T-cell (primary cell): Measurements from ENCODE around the gene JPH2. TPM values are rescaled to one million over a fixed set of nuclear protein-coding genes. Genes with fewer than 3 reads are reported as not detected.

ENCODE experiments used
- ATAC-seq, 4 experiments: fragments of 200-7000 bp in 3 of 4; fragments of 150-1000 bp in 1 of 4; cut with Tn5 transposase; replicated peaks in 1 of 4; 1 replicate in 3 of 4; 2 replicates in 1 of 4; pipeline ENCODE4 v1.10.0; 2021; ENCODE audit warnings: moderate library complexity in 3 of 4, mild to moderate bottlenecking in 2 of 4, moderate number of reproducible peaks in 1 of 4
- CTCF ChIA-PET, 2 donors: fragments of 300-600 bp; sonication (Branson Sonifier 250); formaldehyde crosslinking; loops; one replicate each; lab custom pipeline; 2022; ENCODE audit warnings: antibody characterized with exemption in 2 of 2; lab: Charles Lee
- POLR2A ChIA-PET, 2 donors: fragments of 300-600 bp; sonication (Branson Sonifier 250); formaldehyde crosslinking; loops; one replicate each; lab custom pipeline; 2022; ENCODE audit warnings: antibody characterized with exemption in 2 of 2; lab: Charles Lee
- DNase-seq, 35 experiments: peaks; one replicate each; pipeline versions ENCODE4 v3.0.0 to v3.0.0-alpha.2; 2013 to 2023
- H3K27ac ChIP-seq: one replicate; pipeline ENCODE4 v1.5.1; 2013; ENCODE audit warnings: low read length
- H3K27me3 ChIP-seq, 2 experiments: replicated peaks in 1 of 2; 1 replicate in 1 of 2; 2 replicates in 1 of 2; pipeline versions ENCODE4 v1.6.1 to v1.7.0; 2013; ENCODE audit warnings: low read length in 1 of 2, mixed read lengths in 1 of 2; ENCODE audit not compliant: control insufficient read depth in 2 of 2, insufficient read depth in 2 of 2; ENCODE audit errors: extremely low read depth in 1 of 2
- H3K36me3 ChIP-seq, 2 donors: 1 replicate in 1 of 2; 2 replicates in 1 of 2; pipeline versions ENCODE4 v1.6.1 to v1.7.0; 2013; ENCODE audit warnings: low read length in 1 of 2; ENCODE audit not compliant: control insufficient read depth in 2 of 2, insufficient read depth in 1 of 2; ENCODE audit errors: extremely low read depth in 1 of 2
- H3K4me1 ChIP-seq, 2 experiments: 1 replicate in 1 of 2; 2 replicates in 1 of 2; pipeline versions ENCODE4 v1.6.1 to v1.7.0; 2013; ENCODE audit warnings: low read length in 2 of 2, mixed read lengths in 1 of 2; ENCODE audit not compliant: insufficient read depth in 2 of 2, control insufficient read depth in 1 of 2; ENCODE audit errors: extremely low read depth in 1 of 2
- H3K4me3 ChIP-seq, 2 donors: 1 replicate in 1 of 2; 2 replicates in 1 of 2; pipeline versions ENCODE4 v1.5.1 to v1.7.0; 2013; ENCODE audit warnings: mild to moderate bottlenecking in 2 of 2, low read length in 1 of 2, moderate library complexity in 1 of 2; ENCODE audit not compliant: control insufficient read depth in 1 of 2; ENCODE audit errors: extremely low read depth in 1 of 2
- H3K9me3 ChIP-seq: 2 replicates; pipeline ENCODE4 v1.7.0; 2013
- H3K27ac Mint-ChIP-seq, 2 donors: one replicate each; pipeline ENCODE4 v1.8.0; 2020 to 2021; ENCODE audit warnings: mild to moderate bottlenecking in 2 of 2, mixed read lengths in 2 of 2
- H3K27me3 Mint-ChIP-seq, 2 donors: one replicate each; pipeline ENCODE4 v1.8.0; 2021 to 2022; ENCODE audit warnings: mixed read lengths in 2 of 2
- H3K36me3 Mint-ChIP-seq: one replicate; pipeline ENCODE4 v1.8.0; 2021; ENCODE audit warnings: mixed read lengths
- H3K4me1 Mint-ChIP-seq, 3 donors: one replicate each; pipeline ENCODE4 v1.8.0; 2020 to 2022; ENCODE audit warnings: mixed read lengths in 3 of 3, mild to moderate bottlenecking in 1 of 3
- H3K4me3 Mint-ChIP-seq, 3 donors: one replicate each; pipeline ENCODE4 v1.8.0; 2020 to 2022; ENCODE audit warnings: mild to moderate bottlenecking in 3 of 3, mixed read lengths in 3 of 3, moderate library complexity in 3 of 3
- H3K9me3 Mint-ChIP-seq, 3 donors: one replicate each; pipeline ENCODE4 v1.8.0; 2020 to 2022; ENCODE audit warnings: mixed read lengths in 3 of 3
- WGBS: methylation state at CpG from one replicate; pipeline ENCODE4 v1.1.5; 2013; ENCODE audit warnings: missing lambda C conversion rate; ENCODE audit not compliant: insufficient coverage; 5-methylcytosine and 5-hydroxymethylcytosine counted together
- total RNA-seq, 35 experiments: library from RNA in 6 of 35; stranded (reverse) in 6 of 35; fragments of 120-200 nt in 1 of 35; gene quantifications; one replicate each; pipeline versions ENCODE4 v1.2.1 to v1.2.4 and lab custom pipeline; 2013 to 2026

The JPH2 gene
- total RNA-seq, 5 donors from 2014 or later (not counting 1 experiment from before 2014, with no cell fraction given), result 0.06 to 0.15 (median 0.09) TPM; not detected in 2

GRCh38 chr20:44182135-44182765 is 4.7 kb downstream of the JPH2 start:
- DNase-seq (no peak), ATAC-seq (no peak)
- POLR2A ChIA-PET, result interaction anchor here in 1 of 2 donors (0.6 kb wide), 1 partner anchor 319 kb away, joined by 3 read pairs; no protein-coding TSS in a partner anchor
- Histone ChIP-seq H3K27ac (no peak overlapping the region), H3K9me3 (no peaks in the 10 kb centered on the region), H3K36me3 (no peaks in the 10 kb centered on the region), H3K27me3 (peaks cover 13 to 60% of the 10 kb centered on the region in 2 experiments), H3K4me3 (no peak overlapping the region), H3K4me1 (peaks cover 0 to 9% of the 10 kb centered on the region in 2 experiments)
- 58% methylated on average over 8 of the region's 13 CpGs for WGBS
- Mint-ChIP-seq H3K36me3 (no peaks in the 10 kb centered on the region), H3K27me3 (peaks cover 50 to 55% of the 10 kb centered on the region in 2 donors), H3K4me3 (no peak overlapping the region), H3K27ac (no peak overlapping the region), H3K4me1 (peaks cover 5 to 8% (median 6%) of the 10 kb centered on the region in 3 donors), H3K9me3 (no peaks in the 10 kb centered on the region)
- CTCF ChIA-PET, result no interaction called here

GRCh38 chr20:44181611-44182010 is 5.4 kb downstream of the JPH2 start:
- H3K9me3 Mint-ChIP-seq, result no peaks in the 10 kb centered on the region
- no peak for ATAC-seq
- no peak overlapping the region for H3K4me3 Mint-ChIP-seq
- peaks cover under 1 to 4% (median 3%) of the 10 kb centered on the region in 3 donors for H3K4me1 Mint-ChIP-seq
- Histone ChIP-seq H3K27ac (no peak overlapping the region), H3K4me3 (no peak overlapping the region), H3K4me1 (peaks cover 0 to 3% of the 10 kb centered on the region in 2 experiments), H3K27me3 (peaks cover 12 to 60% of the 10 kb centered on the region in 2 experiments), H3K9me3 (no peaks in the 10 kb centered on the region), H3K36me3 (no peaks in the 10 kb centered on the region)
- POLR2A ChIA-PET, result no interaction called here
- H3K27ac Mint-ChIP-seq, result no peak overlapping the region
- CTCF ChIA-PET, result no interaction called here
- 74% methylated on average over 5 of the region's 11 CpGs for WGBS
- DNase-seq, result no peak
- H3K27me3 Mint-ChIP-seq, result peaks cover 47 to 53% of the 10 kb centered on the region in 2 donors
- H3K36me3 Mint-ChIP-seq, result no peaks in the 10 kb centered on the region

- 8% methylated on average over 3 of the region's 9 CpGs for WGBS
- Mint-ChIP-seq H3K36me3 (no peaks in the 10 kb centered on the region), H3K27me3 (peaks cover 44 to 48% of the 10 kb centered on the region in 2 donors), H3K9me3 (no peaks in the 10 kb centered on the region), H3K4me3 (no peak overlapping the region), H3K4me1 (no peaks in the 10 kb centered on the region), H3K27ac (no peak overlapping the region)
- Histone ChIP-seq H3K27ac (no peak overlapping the region), H3K9me3 (no peaks in the 10 kb centered on the region), H3K4me3 (no peak overlapping the region), H3K36me3 (no peaks in the 10 kb centered on the region), H3K4me1 (no peaks in the 10 kb centered on the region), H3K27me3 (peaks cover 12 to 57% of the 10 kb centered on the region in 2 experiments)
- CTCF ChIA-PET, result interaction anchor here in 1 of 2 donors (0.6 kb wide), 1 partner anchor 9 kb away, joined by 3 read pairs; no protein-coding TSS in a partner anchor
- POLR2A ChIA-PET, result no interaction called here
- no peak for DNase-seq
- ATAC-seq, result no peak
These were observed 6.2 kb downstream of the JPH2 start for GRCh38 chr20:44180814-44181213.

- POLR2A ChIA-PET, result no interaction called here
- no peak for ATAC-seq
- H3K27ac Mint-ChIP-seq, result no peak overlapping the region
These were observed 10.0 kb downstream of the JPH2 start for GRCh38 chr20:44176833-44177534.

GRCh38 chr20:44174996-44175765 is 11.8 kb downstream of the JPH2 start:
- ChIA-PET CTCF (no interaction called here), POLR2A (no interaction called here)
- no peak overlapping the region for H3K4me3 Mint-ChIP-seq
- H3K27me3 Mint-ChIP-seq, result peaks cover 34 to 45% of the 10 kb centered on the region in 2 donors
- Histone ChIP-seq H3K9me3 (no peaks in the 10 kb centered on the region), H3K27ac (no peak overlapping the region), H3K4me1 (no peaks in the 10 kb centered on the region), H3K27me3 (peaks cover 13 to 45% of the 10 kb centered on the region in 2 experiments), H3K36me3 (no peaks in the 10 kb centered on the region), H3K4me3 (no peak overlapping the region)
- no peaks in the 10 kb centered on the region for H3K9me3 Mint-ChIP-seq
- 87% methylated on average over 9 of the region's 13 CpGs for WGBS
- no peak for DNase-seq
- H3K36me3 Mint-ChIP-seq, result no peaks in the 10 kb centered on the region
- ATAC-seq, result no peak
- no peaks in the 10 kb centered on the region for H3K4me1 Mint-ChIP-seq
- no peak overlapping the region for H3K27ac Mint-ChIP-seq

More at GRCh38 chr20:44176833-44177534, 10.0 kb downstream of the JPH2 start:
- no peaks in the 10 kb centered on the region for H3K9me3 ChIP-seq
- Mint-ChIP-seq H3K4me3 (no peak overlapping the region), H3K4me1 (no peaks in the 10 kb centered on the region), H3K36me3 (no peaks in the 10 kb centered on the region), H3K27me3 (peaks cover 34 to 45% of the 10 kb centered on the region in 2 donors), H3K9me3 (no peaks in the 10 kb centered on the region)
- no peak for DNase-seq
- H3K27ac ChIP-seq, result no peak overlapping the region
- no peak overlapping the region for H3K4me3 ChIP-seq
- H3K4me1 ChIP-seq, result no peaks in the 10 kb centered on the region
- 78% methylated on average over 10 of the region's 14 CpGs for WGBS
- peaks cover 9 to 48% of the 10 kb centered on the region in 2 experiments for H3K27me3 ChIP-seq
- H3K36me3 ChIP-seq, result no peaks in the 10 kb centered on the region
- CTCF ChIA-PET, result no interaction called here

- no peaks in the 10 kb centered on the region for H3K36me3 Mint-ChIP-seq
- no peaks in the 10 kb centered on the region for H3K4me1 Mint-ChIP-seq
- H3K4me3 ChIP-seq, result no peak overlapping the region
- H3K4me1 ChIP-seq, result no peaks in the 10 kb centered on the region
- H3K27ac Mint-ChIP-seq, result no peak overlapping the region
- H3K27ac ChIP-seq, result no peak overlapping the region
- no peak overlapping the region for H3K4me3 Mint-ChIP-seq
- CTCF ChIA-PET, result no interaction called here
- POLR2A ChIA-PET, result no interaction called here
- no peak for DNase-seq
- peaks cover 0 to 2% (median under 1%) of the 10 kb centered on the region in 3 donors for H3K9me3 Mint-ChIP-seq
- no peaks in the 10 kb centered on the region for H3K36me3 ChIP-seq
- peaks cover 19 to 39% of the 10 kb centered on the region in 2 experiments for H3K27me3 ChIP-seq
- ATAC-seq, result no peak
- no peaks in the 10 kb centered on the region for H3K9me3 ChIP-seq
- H3K27me3 Mint-ChIP-seq, result peaks cover 42 to 51% of the 10 kb centered on the region in 2 donors
- 91% methylated on average over 5 of the region's 8 CpGs for WGBS
These were observed 13.1 kb downstream of the JPH2 start for GRCh38 chr20:44173846-44174245.
